ENCODE data around the gene NRIP1. TPM values are rescaled to one million over a fixed set of nuclear protein-coding genes. Genes with fewer than 3 reads are reported as not detected.
A peak's percentile ranks its signal among the peaks of the same experiment; 100 is the strongest.

The NRIP1 gene
- total RNA-seq, 2 donors from 2014 or later: 29.9 to 35.9 TPM

DNA sequence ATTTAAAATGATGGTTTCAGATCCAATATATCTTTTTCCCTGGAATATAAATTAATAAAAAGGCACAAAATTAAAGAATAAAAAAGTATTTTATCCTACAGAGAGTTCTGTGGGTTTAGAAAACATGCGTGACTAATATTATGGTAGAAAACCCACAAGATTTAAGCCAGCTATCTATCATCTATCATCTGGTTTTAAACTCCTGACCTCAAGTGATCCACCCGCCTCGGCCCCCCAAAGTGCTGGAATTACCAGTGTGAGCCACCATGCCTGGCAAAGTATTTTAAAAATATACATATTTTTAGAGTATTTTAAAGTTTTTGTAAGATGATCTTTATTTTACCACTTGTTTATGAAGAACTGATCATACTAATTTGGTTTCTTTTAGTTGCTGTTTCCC, 79.5 kb downstream of the NRIP1 start:
- H3K27ac ChIP-seq (ENCODE audit: low read depth, low read length): no peak overlapping the region
- H3K9me3 Mint-ChIP-seq: peaks cover 15% of the 10 kb centered on the region
- peaks cover 28% of the 10 kb centered on the region for H3K9me3 ChIP-seq (ENCODE audit: control insufficient read depth, low read length)
- peak overlapping the region; percentile 66 for H3K4me3 ChIP-seq (ENCODE audit: low read length)
- peaks cover 34% of the 10 kb centered on the region for H3K36me3 Mint-ChIP-seq (ENCODE audit: low read depth)
- H3K27me3 ChIP-seq (ENCODE audit: control insufficient read depth, insufficient read depth, low read length, poor library complexity, severe bottlenecking): no peaks in the 10 kb centered on the region
- DNase-seq: no peak
- H3K4me3 Mint-ChIP-seq: no peak overlapping the region
- H3K27ac Mint-ChIP-seq: peak overlapping the region; percentile 31
- H3K4me1 ChIP-seq (ENCODE audit: control insufficient read depth, insufficient read depth, low read length): peaks cover 11% of the 10 kb centered on the region
- H3K9ac ChIP-seq (ENCODE audit: extremely low read depth, low read length, poor library complexity, severe bottlenecking): no peak overlapping the region
- no peaks in the 10 kb centered on the region for H3K27me3 Mint-ChIP-seq (ENCODE audit: insufficient read depth)
- TF ChIP-seq, protein P1, sequence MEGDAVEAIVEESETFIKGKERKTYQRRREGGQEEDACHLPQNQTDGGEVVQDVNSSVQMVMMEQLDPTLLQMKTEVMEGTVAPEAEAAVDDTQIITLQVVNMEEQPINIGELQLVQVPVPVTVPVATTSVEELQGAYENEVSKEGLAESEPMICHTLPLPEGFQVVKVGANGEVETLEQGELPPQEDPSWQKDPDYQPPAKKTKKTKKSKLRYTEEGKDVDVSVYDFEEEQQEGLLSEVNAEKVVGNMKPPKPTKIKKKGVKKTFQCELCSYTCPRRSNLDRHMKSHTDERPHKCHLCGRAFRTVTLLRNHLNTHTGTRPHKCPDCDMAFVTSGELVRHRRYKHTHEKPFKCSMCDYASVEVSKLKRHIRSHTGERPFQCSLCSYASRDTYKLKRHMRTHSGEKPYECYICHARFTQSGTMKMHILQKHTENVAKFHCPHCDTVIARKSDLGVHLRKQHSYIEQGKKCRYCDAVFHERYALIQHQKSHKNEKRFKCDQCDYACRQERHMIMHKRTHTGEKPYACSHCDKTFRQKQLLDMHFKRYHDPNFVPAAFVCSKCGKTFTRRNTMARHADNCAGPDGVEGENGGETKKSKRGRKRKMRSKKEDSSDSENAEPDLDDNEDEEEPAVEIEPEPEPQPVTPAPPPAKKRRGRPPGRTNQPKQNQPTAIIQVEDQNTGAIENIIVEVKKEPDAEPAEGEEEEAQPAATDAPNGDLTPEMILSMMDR (conservative IDR thresholded peaks at IDR 0.05): no peak
- 83 to 100% methylated on average over 1 to 3 of the region's 3 CpGs for WGBS, 2 experiments (ENCODE audit: insufficient coverage in 1 of 2, insufficient read length in 1 of 2)
- peaks cover 62% of the 10 kb centered on the region for H3K4me1 Mint-ChIP-seq
- peaks cover 43% of the 10 kb centered on the region for H3K36me3 ChIP-seq (ENCODE audit: control insufficient read depth, insufficient read depth, low read length)

DNA sequence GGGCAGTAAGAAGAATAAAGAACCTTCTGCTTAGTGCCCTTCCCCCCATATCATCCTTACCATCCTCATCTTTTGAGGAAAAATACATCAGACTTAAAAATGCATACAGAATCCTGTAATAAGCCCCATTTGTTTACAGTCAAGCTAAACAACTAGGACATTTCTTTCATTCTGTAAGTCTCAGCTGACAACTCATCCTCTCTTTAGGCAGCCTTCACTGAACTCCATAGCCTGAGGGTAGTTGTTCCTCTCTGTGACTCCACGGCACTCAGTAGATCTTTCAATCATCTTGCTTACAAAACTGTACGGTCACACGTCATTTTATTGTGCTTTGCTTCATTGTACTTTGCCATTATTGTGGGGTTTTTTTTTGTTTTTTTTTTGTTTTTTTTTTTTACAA, 82.5 kb downstream of the NRIP1 start:
- Mint-ChIP-seq H3K27me3 (ENCODE audit: insufficient read depth) (no peaks in the 10 kb centered on the region), H3K36me3 (ENCODE audit: low read depth) (peaks cover 30% of the 10 kb centered on the region), H3K4me1 (peaks cover 37% of the 10 kb centered on the region), H3K4me3 (no peak overlapping the region), H3K27ac (no peak overlapping the region), H3K9me3 (peaks cover 15% of the 10 kb centered on the region)
- DNase-seq: no peak
- WGBS, 2 experiments (ENCODE audit: insufficient coverage in 1 of 2, insufficient read length in 1 of 2): 82 to 100% methylated on average over 1 to 3 of the region's 3 CpGs
- peaks cover 6% of the 10 kb centered on the region for H3K4me1 ChIP-seq (ENCODE audit: control insufficient read depth, insufficient read depth, low read length)
- no peak overlapping the region for H3K27ac ChIP-seq (ENCODE audit: low read depth, low read length)
- H3K36me3 ChIP-seq (ENCODE audit: control insufficient read depth, insufficient read depth, low read length): peaks cover 40% of the 10 kb centered on the region
- H3K4me3 ChIP-seq (ENCODE audit: low read length): no peak overlapping the region
- no peak overlapping the region for H3K9ac ChIP-seq (ENCODE audit: extremely low read depth, low read length, poor library complexity, severe bottlenecking)
- TF ChIP-seq, protein P1 (conservative IDR thresholded peaks at IDR 0.05): no peak
- H3K9me3 ChIP-seq (ENCODE audit: control insufficient read depth, low read length): peaks cover 28% of the 10 kb centered on the region
- H3K27me3 ChIP-seq (ENCODE audit: control insufficient read depth, insufficient read depth, low read length, poor library complexity, severe bottlenecking): no peaks in the 10 kb centered on the region

DNA sequence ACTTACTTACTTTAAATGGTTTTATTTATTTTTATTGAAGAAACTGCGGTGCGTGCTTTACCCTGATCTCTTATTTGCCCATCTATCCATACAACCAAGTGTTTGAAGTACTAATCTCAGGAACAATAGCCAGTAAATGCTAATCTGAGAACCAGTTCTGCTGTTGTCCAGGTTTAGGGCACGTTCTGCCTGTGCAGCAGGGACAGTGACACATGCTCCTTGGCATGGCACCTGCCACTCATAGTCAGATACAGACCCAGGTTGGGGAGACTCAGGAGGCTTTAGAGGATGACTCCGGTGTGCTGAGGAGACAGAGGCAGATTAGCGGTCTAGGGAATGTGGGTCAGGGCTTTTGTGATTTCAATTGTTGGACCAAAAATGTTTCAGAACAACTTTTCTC, 83.6 kb downstream of the NRIP1 start:
- 87 to 90% methylated on average over 1 to 5 of the region's 5 CpGs for WGBS, 2 experiments (ENCODE audit: insufficient coverage in 1 of 2, insufficient read length in 1 of 2)
- no peaks in the 10 kb centered on the region for H3K27me3 Mint-ChIP-seq (ENCODE audit: insufficient read depth)
- Histone ChIP-seq H3K9ac (ENCODE audit: extremely low read depth, low read length, poor library complexity, severe bottlenecking) (no peak overlapping the region), H3K4me1 (ENCODE audit: control insufficient read depth, insufficient read depth, low read length) (peaks cover 1% of the 10 kb centered on the region), H3K9me3 (ENCODE audit: control insufficient read depth, low read length) (peaks cover 28% of the 10 kb centered on the region), H3K4me3 (ENCODE audit: low read length) (no peak overlapping the region), H3K36me3 (ENCODE audit: control insufficient read depth, insufficient read depth, low read length) (peaks cover 39% of the 10 kb centered on the region), H3K27ac (ENCODE audit: low read depth, low read length) (no peak overlapping the region), H3K27me3 (ENCODE audit: control insufficient read depth, insufficient read depth, low read length, poor library complexity, severe bottlenecking) (no peaks in the 10 kb centered on the region)
- no peak overlapping the region for H3K27ac Mint-ChIP-seq
- peaks cover 15% of the 10 kb centered on the region for H3K9me3 Mint-ChIP-seq
- DNase-seq: no peak
- H3K4me3 Mint-ChIP-seq: no peak overlapping the region
- H3K4me1 Mint-ChIP-seq: peaks cover 26% of the 10 kb centered on the region
- peaks cover 30% of the 10 kb centered on the region for H3K36me3 Mint-ChIP-seq (ENCODE audit: low read depth)
- TF ChIP-seq, protein P1 (conservative IDR thresholded peaks at IDR 0.05): no peak
